Glutamatergic neuron (in vitro differentiated cells): ENCODE measurements around the gene MGMT. TPM values are rescaled to one million over a fixed set of nuclear protein-coding genes. Genes with fewer than 3 reads are reported as not detected.

Experiments used
- DNase-seq: peaks from one replicate; pipeline ENCODE4 v3.0.0; 2022
- H3K27ac Mint-ChIP-seq: one replicate; pipeline ENCODE4 v1.8.0; 2020; ENCODE audit warnings: mild to moderate bottlenecking, mixed read lengths, inconsistent platforms; ENCODE audit not compliant: unreplicated experiment
- H3K27me3 Mint-ChIP-seq: one replicate; pipeline ENCODE4 v1.8.0; 2020; ENCODE audit warnings: mild to moderate bottlenecking, moderate library complexity, mixed read lengths, inconsistent platforms; ENCODE audit not compliant: unreplicated experiment
- H3K36me3 Mint-ChIP-seq: one replicate; pipeline ENCODE4 v1.8.0; 2020; ENCODE audit warnings: mild to moderate bottlenecking, mixed read lengths, inconsistent platforms; ENCODE audit not compliant: unreplicated experiment
- H3K4me1 Mint-ChIP-seq: one replicate; pipeline ENCODE4 v1.8.0; 2020; ENCODE audit warnings: mild to moderate bottlenecking, low read depth, mixed read lengths, inconsistent platforms; ENCODE audit not compliant: unreplicated experiment
- H3K4me3 Mint-ChIP-seq: one replicate; pipeline ENCODE4 v1.8.0; 2020; ENCODE audit warnings: mild to moderate bottlenecking, mixed read lengths, inconsistent platforms; ENCODE audit not compliant: unreplicated experiment
- H3K9me3 Mint-ChIP-seq: one replicate; pipeline ENCODE4 v1.8.0; 2020; ENCODE audit warnings: mild to moderate bottlenecking, moderate library complexity, mixed read lengths, inconsistent platforms; ENCODE audit not compliant: unreplicated experiment
- CTCF ChIP-seq: fragments of 200-600 bp; sonication (generic); IDR thresholded peaks from one replicate; pipeline ENCODE4 v1.5.0; 2021; ENCODE audit not compliant: partially characterized antibody, unreplicated experiment
- total RNA-seq: library from RNA; stranded (reverse); fragmentation: NEBNext Ultra II Directional; extraction: Animal tissue kit (Norgen Biotek cat#: 25700); gene quantifications from one replicate; pipeline ENCODE4 v1.2.1, GENCODE V29; 2021; ENCODE audit not compliant: unreplicated experiment

The MGMT gene
- total RNA-seq, 1 donor from 2014 or later = 15.9 TPM

DNA sequence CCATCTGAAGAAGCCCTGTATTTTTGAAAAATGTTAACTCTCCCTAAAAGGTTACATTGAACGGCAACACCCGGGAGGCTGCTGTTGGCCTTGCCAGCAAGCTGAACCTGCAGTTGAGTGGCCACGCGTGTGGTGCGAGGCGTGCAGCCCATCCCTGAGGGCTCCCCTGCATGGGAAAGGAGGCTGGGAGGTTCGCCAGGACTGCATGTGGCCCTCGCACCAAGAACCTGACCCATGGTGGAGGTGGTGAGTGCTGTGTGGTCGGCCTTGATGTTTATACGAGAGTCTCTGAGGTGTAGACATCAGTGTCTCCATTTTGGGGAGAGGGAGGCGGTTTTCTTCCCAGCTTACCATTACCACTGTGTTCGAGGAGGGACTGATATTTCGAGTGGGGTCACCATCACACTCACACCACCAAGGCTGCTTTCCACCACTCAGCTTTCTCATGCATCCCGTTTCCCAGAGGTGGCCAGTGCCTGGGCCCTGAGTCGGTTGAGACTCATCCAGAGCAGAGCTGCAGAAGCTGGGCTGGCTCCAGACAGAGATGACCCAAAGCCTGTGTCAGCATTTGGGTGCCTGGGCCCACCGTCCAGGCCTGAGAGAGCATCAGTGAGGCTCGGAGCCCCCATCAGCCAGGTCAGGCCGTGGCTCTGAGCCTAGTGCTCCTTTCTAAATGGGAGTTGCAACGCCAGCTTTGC, 274.4 kb downstream of the MGMT start:
- H3K27me3 Mint-ChIP-seq = peaks cover 4% of the 10 kb centered on the region
- H3K9me3 Mint-ChIP-seq = peaks cover 4% of the 10 kb centered on the region
- DNase-seq = no peak
- TF ChIP-seq CTCF = no peak
- H3K4me3 Mint-ChIP-seq = no peak overlapping the region
- H3K36me3 Mint-ChIP-seq = peaks cover 19% of the 10 kb centered on the region
- H3K27ac Mint-ChIP-seq = no peak overlapping the region
- no peaks in the 10 kb centered on the region for H3K4me1 Mint-ChIP-seq

DNA sequence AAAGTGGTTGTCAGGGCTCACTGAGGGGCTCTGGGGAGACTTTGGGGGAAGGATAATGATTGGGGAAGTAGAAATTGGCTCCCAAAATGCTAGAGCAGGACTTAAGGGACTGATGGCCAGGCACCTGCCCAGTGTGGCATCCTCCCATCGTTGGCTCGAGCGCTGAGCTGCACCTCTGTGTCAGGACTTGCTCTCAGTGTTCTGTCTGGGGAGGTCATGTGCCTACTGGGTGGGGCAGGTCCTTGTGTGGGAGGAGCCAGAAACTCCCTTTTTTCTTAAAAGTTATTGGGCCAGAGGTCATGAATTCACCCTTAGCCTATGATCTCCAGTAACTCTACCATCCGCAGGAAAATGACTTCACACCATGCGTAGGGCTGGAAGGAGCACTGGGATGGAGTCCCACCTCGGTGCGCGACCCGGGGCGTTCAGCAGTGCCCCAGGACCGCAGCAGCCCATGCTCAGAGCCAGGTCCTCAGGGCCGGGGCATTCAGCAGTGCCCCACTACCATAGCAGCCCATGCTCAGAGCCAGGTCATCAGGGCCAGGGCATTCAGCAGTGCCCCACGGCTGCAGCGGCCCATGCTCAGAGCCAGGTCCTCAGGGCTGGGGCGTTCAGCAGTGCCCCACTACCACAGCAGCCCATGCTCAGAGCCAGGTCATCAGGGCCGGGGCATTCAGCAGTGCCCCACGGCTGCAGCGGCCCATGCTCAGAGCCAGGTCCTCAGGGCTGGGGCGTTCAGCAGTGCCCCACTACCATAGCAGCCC, 275.1 kb downstream of the MGMT start:
- Mint-ChIP-seq H3K36me3 (peaks cover 19% of the 10 kb centered on the region), H3K27me3 (peaks cover 4% of the 10 kb centered on the region), H3K9me3 (peaks cover 4% of the 10 kb centered on the region), H3K27ac (no peak overlapping the region), H3K4me1 (no peaks in the 10 kb centered on the region), H3K4me3 (no peak overlapping the region)
- no peak for DNase-seq
- no peak for TF ChIP-seq CTCF

- no peak overlapping the region for H3K27ac Mint-ChIP-seq
- no peak overlapping the region for H3K4me3 Mint-ChIP-seq
- TF ChIP-seq CTCF = no peak
- H3K36me3 Mint-ChIP-seq = peaks cover 19% of the 10 kb centered on the region
- H3K27me3 Mint-ChIP-seq = peaks cover 4% of the 10 kb centered on the region
- DNase-seq = no peak
- H3K4me1 Mint-ChIP-seq = no peaks in the 10 kb centered on the region
- H3K9me3 Mint-ChIP-seq = peaks cover 4% of the 10 kb centered on the region
These were observed 275.9 kb downstream of the MGMT start for GRCh38 chr10:129742742-129743550.

DNA sequence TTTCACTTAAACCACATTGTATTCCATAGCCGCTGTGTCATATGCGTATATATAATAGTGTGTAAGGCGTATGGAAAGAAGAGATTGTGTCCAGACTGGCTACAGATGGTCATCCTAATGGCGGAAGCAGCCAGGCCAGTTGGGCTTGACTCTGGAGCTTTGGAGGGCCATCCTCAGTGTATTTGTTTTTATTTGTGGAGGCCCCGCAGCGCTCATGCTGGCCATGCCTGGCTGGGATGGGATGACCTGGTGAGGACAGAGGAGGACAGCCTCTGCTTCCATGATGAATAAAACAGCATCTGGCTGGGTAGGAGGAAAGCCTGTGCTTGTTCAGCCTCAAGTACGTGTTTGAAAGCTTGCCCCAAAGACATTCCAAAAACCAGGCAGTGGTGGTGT, 276.7 kb downstream of the MGMT start:
- Mint-ChIP-seq H3K4me3 (no peak overlapping the region), H3K4me1 (no peaks in the 10 kb centered on the region), H3K36me3 (peaks cover 23% of the 10 kb centered on the region), H3K27me3 (peaks cover 4% of the 10 kb centered on the region), H3K27ac (no peak overlapping the region), H3K9me3 (peaks cover 4% of the 10 kb centered on the region)
- DNase-seq = no peak
- TF ChIP-seq CTCF = no peak
